ENCODE results near the gene HMGXB3. TPM values are rescaled to one million over a fixed set of nuclear protein-coding genes. Genes with fewer than 3 reads are reported as not detected.
"Not testable (repeated sequence)": the region's sequence is repeated elsewhere in the genome, so short reads cannot be mapped to it uniquely, and the experiment has no call there.

The HMGXB3 gene
- total RNA-seq, 1 donor from 2014 or later, result 43.3 TPM

DNA sequence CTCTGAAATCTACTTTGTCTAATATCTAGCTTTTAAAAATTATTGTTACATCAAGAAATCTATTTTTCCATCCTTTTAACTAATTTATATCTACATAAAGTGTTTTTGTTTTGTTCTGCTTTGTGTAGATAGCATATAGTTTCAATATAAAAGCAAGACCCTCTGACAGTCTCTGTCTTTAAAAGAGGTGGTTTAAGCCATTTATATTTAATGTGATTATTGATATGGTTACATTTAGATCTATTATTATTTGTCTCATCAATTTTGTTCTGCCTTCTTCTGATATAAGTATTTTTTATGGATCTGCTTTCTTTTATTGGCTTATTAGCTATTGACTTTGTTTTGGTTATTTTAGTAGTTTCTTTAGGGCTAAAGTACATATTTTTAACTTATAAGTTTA, 16.0 kb downstream of the HMGXB3 start:
- intact Hi-C loops (cut with micrococcal nuclease), result no loop called here

DNA sequence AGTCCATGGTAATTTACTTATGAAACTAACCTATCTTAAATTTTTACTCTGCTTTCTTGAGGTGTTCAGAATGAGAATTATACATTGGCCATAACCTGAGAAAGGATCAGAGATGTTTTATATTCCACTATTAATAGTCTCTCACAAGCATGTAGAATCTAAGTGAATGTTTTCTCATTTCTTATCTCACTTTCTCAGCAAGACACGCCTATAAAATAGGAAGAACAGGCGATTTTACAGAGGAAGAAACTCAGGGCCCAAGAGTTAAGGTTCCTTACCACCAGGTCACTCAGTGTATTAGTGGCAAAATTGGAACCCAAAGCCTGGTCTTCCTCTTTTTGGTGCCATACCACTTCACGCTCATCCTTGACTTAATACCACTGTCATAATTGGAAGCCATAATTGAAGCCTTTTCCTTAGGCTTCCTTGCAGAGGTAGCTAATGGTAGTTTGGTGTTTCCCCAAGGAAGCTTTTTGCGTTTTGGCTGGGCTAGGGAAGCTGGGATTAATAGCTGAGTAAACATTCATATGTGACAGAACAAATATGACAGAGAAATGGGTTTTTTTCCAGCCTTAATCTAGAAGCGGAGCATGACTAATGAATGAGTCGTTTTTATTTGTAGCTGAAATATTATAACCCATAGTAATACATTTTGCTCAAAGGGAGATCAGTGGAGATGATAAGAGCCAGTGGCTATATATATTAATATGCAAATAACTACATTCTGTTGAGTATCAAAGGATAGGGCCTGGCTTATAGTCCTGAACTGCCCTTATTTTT, 16.9 kb downstream of the HMGXB3 start:
- intact Hi-C loops (cut with micrococcal nuclease), result no loop called here

DNA sequence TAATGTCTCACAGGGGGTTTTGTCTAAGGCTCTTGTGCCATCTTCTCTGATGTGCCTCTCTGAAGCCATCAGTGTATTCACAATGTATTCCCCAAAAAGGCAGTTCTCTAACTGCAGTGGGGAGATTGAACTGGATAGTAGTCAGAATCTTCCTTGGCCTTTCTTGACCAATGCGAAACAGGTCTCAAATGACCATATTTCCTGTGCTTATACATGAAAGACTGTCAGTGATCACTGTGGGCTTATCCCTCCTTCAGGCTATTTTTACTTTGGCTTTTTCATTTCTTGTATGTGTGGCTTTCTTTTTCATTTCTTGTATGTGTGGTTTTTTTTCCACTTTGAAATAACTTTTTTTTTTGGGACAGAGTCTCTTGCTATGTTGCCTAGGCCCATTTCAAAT, 19.7 kb downstream of the HMGXB3 start:
- intact Hi-C loops (cut with micrococcal nuclease), result no loop called here

DNA sequence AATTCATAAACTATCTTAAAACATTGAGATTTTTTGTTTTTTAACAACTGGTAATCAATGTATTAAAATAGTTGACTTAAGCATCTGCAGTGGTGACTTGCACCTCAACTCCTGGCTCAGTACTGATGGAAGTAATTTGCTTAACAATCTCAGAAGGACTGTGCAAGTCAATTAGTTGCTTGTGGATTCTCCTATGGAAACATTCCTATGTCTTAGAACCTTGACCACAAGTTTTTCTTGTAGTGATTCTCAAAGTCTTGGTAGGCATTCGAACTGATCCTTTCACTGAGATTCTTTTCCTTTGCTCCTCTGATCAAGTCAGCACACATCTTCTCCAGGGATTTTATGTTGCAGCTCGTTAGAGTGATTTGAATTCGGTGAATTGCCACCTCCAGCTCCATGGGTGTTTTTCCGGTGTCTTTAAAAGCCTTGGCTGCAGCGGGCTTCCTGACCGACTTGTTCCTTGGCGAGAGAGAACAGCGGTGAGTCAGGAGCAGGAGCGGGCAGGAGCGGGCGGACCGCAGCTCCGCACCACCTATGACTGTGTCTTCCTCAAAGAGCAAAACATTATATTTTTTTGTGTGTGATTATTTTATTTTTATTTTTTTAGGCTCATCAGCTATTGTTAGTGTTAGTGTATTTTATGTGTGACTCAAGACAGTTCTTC, 21.1 kb downstream of the HMGXB3 start:
- intact Hi-C loops (cut with micrococcal nuclease), result no loop called here

DNA sequence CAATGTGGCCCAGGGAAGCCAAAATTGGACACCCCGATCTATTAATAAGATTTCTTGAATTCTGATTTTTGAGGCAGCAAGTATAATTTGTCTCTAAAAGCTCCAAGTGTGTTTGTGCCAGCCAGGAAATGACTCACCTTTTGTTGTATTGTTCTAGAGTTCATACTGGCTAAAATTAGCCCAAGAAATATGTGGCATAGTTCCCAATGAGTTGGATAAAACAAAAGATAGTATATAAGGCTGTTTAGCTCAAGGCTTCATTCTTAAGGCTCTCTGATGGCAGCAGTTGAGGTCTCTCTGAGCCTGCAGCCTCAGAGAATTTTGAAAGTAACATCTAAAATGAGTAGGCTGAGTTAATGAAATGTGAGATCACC, 21.6 kb downstream of the HMGXB3 start:
- intact Hi-C loops (cut with micrococcal nuclease), result no loop called here

DNA sequence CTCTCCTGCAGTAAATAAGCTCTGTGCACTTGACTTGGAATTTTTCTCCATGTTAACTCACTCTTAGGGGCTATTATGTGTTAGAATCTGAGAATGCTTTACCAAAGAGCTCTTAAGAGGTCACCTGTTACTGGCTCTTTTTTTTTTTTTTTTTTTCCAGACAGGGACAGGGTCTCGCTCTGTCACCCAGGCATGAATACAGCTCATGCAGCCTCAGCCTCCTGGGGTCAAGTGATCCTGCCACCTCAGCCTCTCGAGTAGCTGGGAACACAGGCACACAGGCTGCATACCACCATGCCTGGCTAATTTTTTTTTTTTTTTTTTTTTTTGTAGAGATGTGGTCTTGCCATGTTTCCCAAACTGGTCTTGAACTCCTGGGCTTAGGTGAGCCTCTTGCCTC, 22.1 kb downstream of the HMGXB3 start:
- intact Hi-C loops (cut with micrococcal nuclease), result no loop called here

DNA sequence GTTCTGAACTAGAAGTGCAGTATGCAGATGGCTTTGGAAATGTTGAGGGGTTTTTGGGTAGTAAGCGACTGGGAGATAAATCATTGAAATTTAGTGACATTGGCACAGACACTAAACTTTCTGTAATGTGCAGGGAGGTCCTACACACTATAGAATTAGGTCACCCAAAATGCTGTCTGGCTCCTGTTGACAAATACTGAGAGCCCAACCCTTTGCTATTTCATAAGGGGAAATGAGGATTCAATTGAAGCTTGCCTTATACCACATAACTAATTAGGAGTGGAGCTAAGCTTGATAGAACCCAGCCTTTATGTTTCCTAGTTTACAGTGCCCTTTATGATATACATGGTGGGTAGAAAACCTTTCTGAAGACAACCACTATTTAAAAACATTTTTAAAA, 22.6 kb downstream of the HMGXB3 start:
- intact Hi-C loops (cut with micrococcal nuclease), result no loop called here

DNA sequence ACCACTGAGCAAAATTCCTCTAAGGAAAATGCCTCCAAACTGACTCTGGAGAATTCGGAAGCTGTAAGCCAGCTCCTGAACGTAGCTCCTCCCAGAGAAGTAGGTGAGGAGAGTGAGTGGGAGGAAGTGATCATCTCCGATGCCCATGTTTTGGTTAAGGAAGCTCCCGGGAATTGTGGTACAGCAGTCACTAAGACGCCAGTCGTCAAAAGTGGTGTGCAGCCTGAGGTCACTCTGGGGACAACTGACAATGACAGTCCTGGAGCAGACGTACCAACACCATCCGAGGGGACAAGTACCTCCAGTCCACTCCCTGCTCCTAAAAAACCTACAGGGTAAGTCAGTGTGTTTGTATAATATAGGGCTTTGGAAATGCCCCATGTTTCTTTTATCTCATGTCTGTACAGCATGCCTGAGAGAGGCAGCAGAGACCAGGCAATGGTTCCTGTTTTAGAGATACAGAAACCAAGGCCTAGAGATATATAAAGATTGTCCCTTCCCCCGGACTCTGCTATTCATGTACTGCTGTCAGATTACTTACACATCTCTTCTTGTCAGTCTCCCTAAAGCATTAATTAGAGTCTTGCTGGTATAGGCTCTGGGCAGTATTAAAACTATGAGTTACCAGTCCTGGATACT, 23.9 kb downstream of the HMGXB3 start:
- intact Hi-C loops (cut with micrococcal nuclease), result no loop called here

DNA sequence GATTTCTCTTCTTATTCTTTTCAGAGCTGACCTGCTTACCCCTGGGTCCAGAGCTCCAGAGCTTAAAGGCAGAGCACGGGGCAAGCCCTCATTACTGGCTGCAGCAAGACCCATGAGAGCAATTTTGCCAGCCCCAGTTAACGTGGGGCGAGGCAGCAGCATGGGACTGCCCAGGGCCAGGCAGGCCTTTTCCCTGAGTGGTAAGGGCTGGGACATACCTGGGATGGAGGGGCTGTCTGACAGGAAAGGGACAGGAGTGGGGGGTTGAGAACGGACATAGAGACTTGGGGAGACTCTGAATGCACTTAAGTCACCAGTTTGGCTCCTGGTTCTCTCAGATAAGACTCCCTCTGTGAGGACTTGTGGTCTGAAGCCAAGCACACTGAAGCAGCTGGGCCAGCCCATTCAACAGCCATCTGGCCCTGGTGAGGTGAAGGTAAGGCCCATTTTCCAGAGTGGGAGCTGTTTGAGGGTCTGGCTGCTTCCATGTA, 26.2 kb downstream of the HMGXB3 start:
- intact Hi-C loops (cut with micrococcal nuclease), result no loop called here

DNA sequence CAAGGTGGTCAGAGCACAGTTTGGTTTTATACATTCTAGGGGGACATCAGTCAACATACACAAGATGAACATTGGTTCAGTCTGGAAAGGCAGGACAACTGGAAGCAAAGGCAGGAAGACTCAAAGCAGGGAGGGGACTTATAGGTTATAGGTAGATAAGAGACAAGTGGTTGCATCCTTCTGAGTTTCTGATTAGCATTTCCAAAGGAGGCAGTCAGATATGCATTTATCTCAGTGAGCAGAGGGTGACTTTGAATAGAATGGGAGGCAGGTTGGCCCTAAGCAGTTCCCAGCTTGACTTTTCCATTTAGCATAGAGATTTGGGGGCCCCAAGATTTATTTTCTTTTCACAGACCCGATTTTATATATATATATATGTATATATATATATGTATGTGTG, 27.5 kb downstream of the HMGXB3 start:
- intact Hi-C loops (cut with micrococcal nuclease), result not testable (repeated sequence)

DNA sequence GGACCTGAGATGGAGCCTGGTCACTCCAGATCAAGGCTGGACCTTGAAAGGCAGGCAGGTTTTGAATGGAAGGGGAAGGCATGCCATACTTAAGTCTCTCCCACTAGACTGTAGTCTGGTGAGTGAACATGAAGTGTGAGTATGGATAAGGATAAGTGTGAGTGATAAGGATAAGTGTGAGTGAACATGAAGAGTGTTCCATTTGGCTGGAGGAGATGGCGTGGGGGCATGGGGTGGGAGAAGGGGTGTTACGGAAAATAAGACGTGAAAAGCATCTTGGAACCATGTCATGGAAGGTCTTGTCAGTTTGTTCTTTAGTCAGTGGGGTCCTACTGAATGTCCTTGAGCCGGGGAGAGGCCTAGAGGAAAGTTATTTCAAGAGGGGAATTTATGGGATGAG, 32.8 kb downstream of the HMGXB3 start:
- intact Hi-C loops (cut with micrococcal nuclease), result no loop called here

DNA sequence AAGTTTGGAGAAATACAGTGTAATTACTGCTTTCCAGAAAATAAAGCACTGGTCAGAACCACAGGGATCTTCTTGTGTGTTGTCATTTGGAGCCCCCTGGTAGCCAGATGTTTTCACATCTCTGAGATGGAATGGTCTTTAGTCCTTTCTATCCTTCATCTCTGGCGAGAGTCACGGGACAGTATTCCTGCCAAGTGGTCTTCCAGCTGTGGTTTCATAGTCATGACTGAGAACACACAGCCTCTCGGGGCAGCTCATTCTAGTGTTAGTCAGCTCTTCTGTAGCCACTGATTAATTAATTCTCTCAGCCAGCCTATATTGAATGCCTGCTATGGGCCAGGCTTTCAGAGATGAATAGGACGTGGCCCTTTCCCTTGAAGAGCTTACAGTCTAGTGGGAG, 34.1 kb downstream of the HMGXB3 start:
- intact Hi-C loops (cut with micrococcal nuclease), result loop anchor here (5.0 kb wide), 1 partner anchor 183 kb away; no protein-coding TSS in a partner anchor

DNA sequence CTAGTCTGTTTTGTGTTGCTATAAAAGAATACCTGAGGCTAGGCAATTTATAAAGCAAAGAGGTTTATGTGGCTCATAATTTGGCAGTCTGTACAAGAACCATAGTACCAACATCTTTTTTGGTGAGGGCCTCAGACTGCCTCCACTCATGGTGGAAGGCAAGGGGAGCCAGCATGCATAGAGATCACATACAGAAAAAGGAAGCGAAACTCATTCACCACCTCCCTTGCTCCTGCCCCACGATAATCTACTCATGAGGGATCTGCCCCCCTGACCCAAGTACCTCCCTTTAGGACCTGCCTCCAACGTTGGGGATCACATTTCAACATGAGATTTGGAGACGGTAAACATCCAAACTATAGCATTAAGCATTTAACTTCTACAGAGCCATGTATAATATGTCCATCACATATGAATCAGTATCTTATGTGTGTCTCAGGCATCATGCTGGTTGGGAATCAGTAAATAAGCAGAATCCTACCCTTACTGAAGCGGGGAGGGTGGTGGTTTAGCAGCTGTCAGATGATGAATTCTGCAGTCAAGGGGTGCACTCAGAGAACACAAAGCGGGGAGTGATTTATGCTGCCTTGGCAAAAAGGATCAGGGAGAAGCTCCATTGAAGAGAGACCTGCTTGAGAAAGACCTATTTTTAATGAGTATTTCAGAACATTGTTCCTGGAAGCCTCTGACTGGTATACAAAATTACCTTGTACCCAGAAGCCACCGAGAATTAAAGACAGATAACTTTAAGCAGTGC, 34.8 kb downstream of the HMGXB3 start:
- intact Hi-C loops (cut with micrococcal nuclease), result loop anchor here (5.0 kb wide), 1 partner anchor 182 kb away; no protein-coding TSS in a partner anchor

DNA sequence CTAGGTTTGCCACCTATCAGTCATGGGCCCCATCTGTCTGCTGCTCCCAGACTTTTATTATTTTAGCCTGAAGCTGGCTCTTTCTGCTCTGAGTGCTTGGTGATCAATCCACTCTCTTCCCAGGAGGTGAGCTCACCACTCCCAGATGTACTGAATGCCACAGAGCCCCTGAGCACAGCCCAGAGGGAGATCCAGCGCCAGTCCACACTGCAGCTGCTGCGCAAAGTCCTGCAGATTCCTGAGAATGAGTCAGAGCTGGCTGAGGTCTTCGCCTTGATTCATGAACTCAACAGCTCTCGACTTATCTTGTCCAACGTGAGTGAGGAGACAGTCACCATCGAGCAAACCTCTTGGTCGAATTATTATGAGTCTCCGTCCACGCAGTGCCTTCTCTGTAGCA, 36.0 kb downstream of the HMGXB3 start:
- intact Hi-C loops (cut with micrococcal nuclease), result loop anchor here (5.0 kb wide), 1 partner anchor 181 kb away; no protein-coding TSS in a partner anchor

DNA sequence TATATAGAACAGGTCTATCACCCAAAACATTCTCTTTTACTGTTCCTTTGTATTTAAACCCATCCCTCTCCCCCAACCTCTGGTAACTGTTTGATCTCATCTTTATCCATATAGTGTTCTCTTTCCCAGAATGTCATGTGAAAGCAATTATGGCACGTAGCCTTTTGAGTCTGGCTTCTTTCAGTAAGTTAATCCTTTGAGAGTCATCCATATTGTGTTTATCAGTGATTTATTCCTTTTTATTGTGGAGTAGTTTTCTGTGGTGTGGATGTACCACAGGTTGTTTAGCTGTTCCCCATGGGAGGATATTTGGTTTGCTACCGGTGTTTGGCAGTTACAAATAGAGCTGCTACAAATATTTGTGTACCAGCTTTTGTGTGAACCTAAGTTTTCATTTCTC, 38.0 kb downstream of the HMGXB3 start:
- intact Hi-C loops (cut with micrococcal nuclease), result loop anchor here (5.0 kb wide), 1 partner anchor 179 kb away; no protein-coding TSS in a partner anchor

DNA sequence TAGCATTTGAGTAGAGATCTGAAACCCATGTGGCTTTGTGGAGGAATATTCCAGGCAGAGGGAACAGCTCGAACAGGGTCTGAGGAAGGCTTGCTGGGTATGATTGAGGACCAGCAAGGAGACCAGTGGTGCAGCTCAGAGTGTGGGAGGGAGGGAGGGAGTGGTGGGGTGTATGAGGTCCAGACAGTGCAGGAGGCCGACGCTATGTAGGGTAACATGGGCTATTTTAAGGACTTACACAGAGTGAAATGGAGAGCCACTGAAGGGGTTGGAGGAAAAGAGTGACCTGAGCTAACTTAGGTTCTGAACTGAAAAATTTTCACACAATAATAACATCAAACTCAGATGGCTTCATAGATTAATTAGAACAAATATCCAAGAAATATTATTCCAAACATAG, 41.9 kb downstream of the HMGXB3 start:
- intact Hi-C loops (cut with micrococcal nuclease), result loop anchor here (5.0 kb wide), 1 partner anchor 40 kb away; the partner anchor contains the start of genes HMGXB3 and TIGD6

DNA sequence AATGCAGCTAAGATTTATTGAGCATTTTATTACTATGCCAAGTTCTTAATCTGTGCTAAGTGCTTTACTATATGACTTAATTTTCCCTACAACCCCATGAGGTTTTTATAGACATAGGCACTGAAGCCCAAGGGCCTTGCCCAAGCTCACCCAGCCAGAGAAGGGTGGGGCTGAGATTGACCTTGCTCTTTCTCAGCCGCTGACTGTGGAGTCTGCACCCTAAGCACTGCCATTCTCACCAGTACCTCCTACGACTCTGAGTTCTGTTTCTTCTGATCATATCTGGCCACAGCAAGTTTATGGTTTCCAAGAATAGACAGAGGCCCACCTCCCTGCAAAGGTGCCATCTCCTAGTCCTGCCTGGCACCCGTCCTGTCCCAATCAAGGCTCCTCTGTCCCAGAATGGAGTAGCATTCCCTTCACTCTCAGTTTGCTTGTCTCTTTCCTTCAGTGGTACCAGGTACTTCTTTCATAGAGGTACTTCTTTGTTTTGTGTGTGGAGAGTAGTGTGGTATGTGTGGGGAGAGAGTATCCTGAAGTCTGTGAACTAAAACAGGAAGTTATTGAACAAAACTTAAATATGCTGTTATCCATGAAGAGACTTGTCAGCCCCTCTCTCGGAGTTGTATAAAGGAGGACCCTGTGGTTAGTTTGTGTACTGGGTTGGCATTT, 43.3 kb downstream of the HMGXB3 start:
- intact Hi-C loops (cut with micrococcal nuclease), result loop anchor here (5.0 kb wide), 1 partner anchor 41 kb away; the partner anchor contains the start of genes HMGXB3 and TIGD6

DNA sequence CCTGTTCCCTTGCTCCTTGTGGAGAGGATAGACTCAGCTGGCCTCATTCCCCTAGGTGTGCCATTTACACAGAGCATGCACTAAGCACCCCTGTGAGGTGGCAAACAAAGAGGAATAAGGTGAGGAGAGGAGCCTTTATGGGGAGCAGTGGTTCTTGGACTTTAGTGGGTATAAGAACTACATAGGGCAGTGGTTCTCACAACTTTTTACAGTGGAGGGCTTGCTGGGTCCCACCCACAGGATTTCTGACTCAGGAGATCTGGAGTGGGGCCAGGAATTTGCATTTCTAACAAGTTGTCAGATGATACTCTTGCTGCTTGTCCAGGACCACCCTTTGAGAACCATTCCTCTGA, 43.8 kb downstream of the HMGXB3 start:
- intact Hi-C loops (cut with micrococcal nuclease), result loop anchor here (5.0 kb wide), 1 partner anchor 42 kb away; the partner anchor contains the start of genes HMGXB3 and TIGD6

DNA sequence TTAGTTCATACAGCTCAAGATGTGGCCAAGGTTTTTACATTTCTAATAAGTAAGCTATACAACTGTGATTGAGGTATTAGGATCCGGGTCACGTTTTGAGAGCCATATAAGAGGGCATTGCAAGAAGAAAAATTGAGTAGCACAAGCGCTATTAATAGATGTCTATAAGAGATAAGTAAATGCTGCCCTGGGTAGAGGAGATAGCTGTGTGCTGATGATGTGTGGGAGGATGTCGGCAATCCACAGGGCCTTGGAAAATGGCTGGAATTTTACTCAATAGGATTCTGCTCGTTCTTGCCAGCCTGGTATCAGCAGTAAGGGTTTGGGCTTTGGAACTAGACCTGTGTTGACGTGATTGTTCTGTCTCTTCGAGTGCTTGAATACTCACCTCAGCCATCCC, 44.2 kb downstream of the HMGXB3 start:
- intact Hi-C loops (cut with micrococcal nuclease), result loop anchor here (5.0 kb wide), 1 partner anchor 42 kb away; the partner anchor contains the start of genes HMGXB3 and TIGD6

DNA sequence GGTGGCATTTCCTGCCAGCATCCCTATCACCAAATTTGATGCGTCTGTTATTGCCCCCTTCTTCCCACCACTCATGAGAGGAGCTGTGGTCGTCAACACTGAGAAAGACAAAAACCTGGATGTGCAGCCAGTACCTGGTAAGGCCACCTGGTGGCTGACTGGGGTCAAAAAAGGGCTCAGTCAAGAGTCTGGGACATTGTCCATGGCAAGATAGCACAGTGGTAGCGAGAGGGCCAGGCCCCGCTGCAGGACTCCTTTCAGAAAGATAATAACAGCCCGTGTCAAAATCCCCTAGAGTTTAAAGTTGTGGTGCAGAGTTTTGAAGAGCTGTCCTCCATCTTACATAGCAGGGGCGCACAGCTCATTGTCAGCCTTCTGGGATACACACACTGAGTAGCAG, 45.0 kb downstream of the HMGXB3 start:
- intact Hi-C loops (cut with micrococcal nuclease), result no loop called here

DNA sequence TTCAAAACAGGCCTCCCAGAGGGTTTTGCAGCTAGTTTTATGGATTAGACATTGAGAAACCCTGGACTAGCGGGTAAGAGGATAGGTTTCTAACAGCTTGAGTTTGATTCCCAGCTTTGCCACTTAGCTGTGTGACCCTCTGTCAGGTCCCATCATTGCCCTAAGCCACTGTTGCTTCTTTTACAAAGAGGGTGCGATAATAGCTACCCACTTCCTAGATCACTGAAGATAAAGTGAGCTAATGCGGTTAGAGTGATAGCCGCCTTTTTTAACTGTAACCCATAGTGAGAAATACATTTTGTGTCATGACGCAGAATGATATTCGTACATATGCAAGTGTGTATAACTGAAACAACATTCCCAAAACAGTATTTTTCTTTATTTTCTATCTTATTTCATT, 45.5 kb downstream of the HMGXB3 start:
- intact Hi-C loops (cut with micrococcal nuclease), result no loop called here

Data from T-helper 1 cell treated with Interleukin-12 subunit alpha and Interleukin-12 subunit beta and Interleukin-4 antibody, amounts not matched to agents 30 ng/mL and 1 ng/mL, for 36 hours (primary cell).